GM21526 (cell line): ENCODE results near the gene ITSN1.

Source experiments
- ATAC-seq: cut with Tn5 transposase; IDR thresholded peaks from one replicate; pipeline ENCODE4 v1.9.1; 2021; ENCODE audit warnings: moderate library complexity; ENCODE audit not compliant: unreplicated experiment, low FRiP score

Gene ITSN1

GRCh38 chr21:33677450-33677849 is 35.1 kb downstream of the ITSN1 start:
- no peak for ATAC-seq

GRCh38 chr21:33680870-33681269 is 38.6 kb downstream of the ITSN1 start:
- no peak for ATAC-seq

- no peak for ATAC-seq
These were observed 40.8 kb downstream of the ITSN1 start for GRCh38 chr21:33682992-33683627.

- no peak for ATAC-seq
These were observed 41.8 kb downstream of the ITSN1 start for GRCh38 chr21:33684068-33684467.

GRCh38 chr21:33684923-33685560 is 42.7 kb downstream of the ITSN1 start:
- ATAC-seq, result no peak

- ATAC-seq, result no peak
These were observed 43.4 kb downstream of the ITSN1 start for GRCh38 chr21:33685613-33686197.

- ATAC-seq, result no peak
These were observed 44.1 kb downstream of the ITSN1 start for GRCh38 chr21:33686386-33686785.

GRCh38 chr21:33687634-33688033 is 45.3 kb downstream of the ITSN1 start:
- no peak for ATAC-seq

GRCh38 chr21:33688353-33688752 is 46.1 kb downstream of the ITSN1 start:
- no peak for ATAC-seq

GRCh38 chr21:33690874-33691273 is 48.6 kb downstream of the ITSN1 start:
- no peak for ATAC-seq

GRCh38 chr21:33691945-33692603 is 49.8 kb downstream of the ITSN1 start:
- no peak for ATAC-seq

GRCh38 chr21:33695813-33696212 is 53.5 kb downstream of the ITSN1 start:
- no peak for ATAC-seq

GRCh38 chr21:33696465-33696864 is 54.2 kb downstream of the ITSN1 start:
- ATAC-seq, result no peak

- ATAC-seq, result no peak
These were observed 56.0 kb downstream of the ITSN1 start for GRCh38 chr21:33698087-33698860.

- no peak for ATAC-seq
These were observed 57.0 kb downstream of the ITSN1 start for GRCh38 chr21:33699277-33699676.

- ATAC-seq, result no peak
These were observed 58.2 kb downstream of the ITSN1 start for GRCh38 chr21:33700491-33700890.

GRCh38 chr21:33703750-33704606 is 61.7 kb downstream of the ITSN1 start:
- no peak for ATAC-seq

GRCh38 chr21:33707846-33708245 is 65.5 kb downstream of the ITSN1 start:
- ATAC-seq, result no peak

- no peak for ATAC-seq
These were observed 66.6 kb downstream of the ITSN1 start for GRCh38 chr21:33708874-33709273.
